DMS 273 treated with DMSO at 0.1 percent for 48 hours (cell line): ENCODE results near the gene TCEAL4.
"Not testable (repeated sequence)": the region's sequence is repeated elsewhere in the genome, so short reads cannot be mapped to it uniquely, and the experiment has no call there.

Experiments used
- DNase-seq: peaks from one replicate; lab custom pipeline; 2025; lab: John Stamatoyannopoulos, UW

The TCEAL4 gene

GRCh38 chrX:103592295-103592694, 7.0 kb downstream of the TCEAL4 start:
- not testable (repeated sequence) for DNase-seq

- not testable (repeated sequence) for DNase-seq
These were observed 9.9 kb downstream of the TCEAL4 start for GRCh38 chrX:103595202-103595601.

GRCh38 chrX:103607364-103608305, 22.3 kb downstream of the TCEAL4 start, which contains the start of gene TCEAL3:
TSS of gene TCEAL3 (plus strand) at chrX:103607963. CDS start at chrX:103609065, 1,102 bp downstream.
- DNase-seq = no peak

GRCh38 chrX:103608306-103608963, 23.1 kb downstream of the TCEAL4 start:
- no peak for DNase-seq

- DNase-seq = no peak
These were observed 25.0 kb downstream of the TCEAL4 start for GRCh38 chrX:103610282-103610681.

- no peak for DNase-seq
These were observed 28.1 kb downstream of the TCEAL4 start for GRCh38 chrX:103613362-103613890.

GRCh38 chrX:103614999-103615398, 29.7 kb downstream of the TCEAL4 start:
- no peak for DNase-seq

GRCh38 chrX:103615781-103616371, 30.6 kb downstream of the TCEAL4 start:
- no peak for DNase-seq

GRCh38 chrX:103616676-103617186, 31.4 kb downstream of the TCEAL4 start:
- DNase-seq = no peak

GRCh38 chrX:103624111-103624510, 38.8 kb downstream of the TCEAL4 start:
- no peak for DNase-seq

GRCh38 chrX:103626855-103627254, 41.5 kb downstream of the TCEAL4 start:
- no peak for DNase-seq

GRCh38 chrX:103628386-103629317, 43.3 kb downstream of the TCEAL4 start, which contains the start of gene TCEAL1:
TSS of gene TCEAL1 (plus strand) at chrX:103628975. CDS start at chrX:103629917, 942 bp downstream.
- no peak for DNase-seq

- DNase-seq = no peak
These were observed 44.2 kb downstream of the TCEAL4 start for GRCh38 chrX:103629318-103630170.

- no peak for DNase-seq
These were observed 44.8 kb downstream of the TCEAL4 start for GRCh38 chrX:103630171-103630511.

GRCh38 chrX:103631145-103631544, 45.8 kb downstream of the TCEAL4 start:
- no peak for DNase-seq

- DNase-seq = no peak
These were observed 50.1 kb downstream of the TCEAL4 start for GRCh38 chrX:103635436-103635835.
